PC-9 (cell line): ENCODE data around the gene HTR4. TPM values are rescaled to one million over a fixed set of nuclear protein-coding genes. Genes with fewer than 3 reads are reported as not detected.

Source experiments
- BruUV-seq: library from RNA; stranded (reverse); fragments of 400-500 nt; replicated peaks from 2 replicates; lab custom pipeline; 2021; lab: Mats Ljungman, UMichigan
- CTCF ChIA-PET: fragments of 300-600 bp; sonication (Branson Sonifier 250); formaldehyde crosslinking; loops from one replicate; lab custom pipeline; 2022; ENCODE audit warnings: antibody characterized with exemption; lab: Charles Lee
- POLR2A ChIA-PET: fragments of 300-600 bp; sonication (Branson Sonifier 250); formaldehyde crosslinking; loops from one replicate; lab custom pipeline; 2022; ENCODE audit warnings: antibody characterized with exemption; ENCODE audit not compliant: unreplicated experiment; lab: Charles Lee
- DNase-seq, 2 experiments: peaks; one replicate each; pipeline versions ENCODE4 v3.0.0 to v3.0.0-alpha.2; 2015 to 2022; ENCODE audit warnings: mixed read lengths in 1 of 2
- H2AFZ ChIP-seq: fragments of 200-600 bp; sonication (generic); 2 replicates; pipeline ENCODE4 v1.8.1; 2017; ENCODE audit warnings: antibody characterized with exemption
- H3F3A ChIP-seq: fragments of 200-600 bp; sonication (generic); 2 replicates; pipeline ENCODE4 v1.8.1; 2017; ENCODE audit warnings: antibody characterized with exemption, mild to moderate bottlenecking, low read depth; ENCODE audit not compliant: insufficient read depth
- H3K27ac ChIP-seq: fragments of 200-600 bp; sonication (generic); 2 replicates; pipeline ENCODE4 v1.6.1; 2016; ENCODE audit warnings: mixed run types
- H3K27me3 ChIP-seq: fragments of 200-600 bp; sonication (generic); 2 replicates; pipeline ENCODE4 v1.6.1; 2016; ENCODE audit warnings: low read depth, mixed run types; ENCODE audit not compliant: insufficient read depth
- H3K36me3 ChIP-seq: fragments of 200-600 bp; sonication (generic); 2 replicates; pipeline ENCODE4 v1.6.1; 2016; ENCODE audit warnings: low read depth, mixed run types
- H3K4me1 ChIP-seq: fragments of 200-600 bp; sonication (generic); replicated peaks from 2 replicates; pipeline ENCODE4 v1.6.1; 2016; ENCODE audit warnings: mixed run types; ENCODE audit not compliant: insufficient read depth
- H3K4me2 ChIP-seq: fragments of 200-600 bp; sonication (generic); 2 replicates; pipeline ENCODE4 v1.6.1; 2017; ENCODE audit warnings: mixed run types
- H3K4me3 ChIP-seq: fragments of 200-600 bp; sonication (generic); 2 replicates; pipeline ENCODE4 v1.6.1; 2016; ENCODE audit warnings: mixed run types
- H3K79me2 ChIP-seq: fragments of 200-600 bp; sonication (generic); 2 replicates; pipeline ENCODE4 v1.6.1; 2017; ENCODE audit warnings: low read depth, mixed run types
- H3K9me2 ChIP-seq: fragments of 200-600 bp; sonication (generic); 2 replicates; pipeline ENCODE4 v1.8.1; 2017; ENCODE audit warnings: mild to moderate bottlenecking; ENCODE audit not compliant: insufficient read depth
- H3K9me3 ChIP-seq: fragments of 200-600 bp; sonication (generic); 2 replicates; pipeline ENCODE4 v1.8.1; 2016; ENCODE audit warnings: low read depth; ENCODE audit not compliant: insufficient read depth
- H4K20me1 ChIP-seq: fragments of 200-600 bp; sonication (generic); 2 replicates; pipeline ENCODE4 v1.8.1; 2017; ENCODE audit not compliant: insufficient read depth
- EZH2 ChIP-seq: fragments of 200-600 bp; sonication (generic); IDR thresholded peaks from 2 replicates; pipeline ENCODE4 v1.8.0; 2017; ENCODE audit warnings: antibody characterized with exemption, low read depth
- intact Hi-C: fragments of 100-400 bp; cut with micrococcal nuclease; formaldehyde crosslinking; loops from one replicate; pipeline ENCODE4 v1.10.0; 2022; ENCODE audit not compliant: unreplicated experiment
- total RNA-seq: library from RNA; stranded (reverse); gene quantifications from 2 replicates; pipeline ENCODE4 v1.2.3, GENCODE V29; 2021
- TF ChIP-seq, protein P1 (sequence below): fragments of 200-600 bp; sonication (generic); conservative IDR thresholded peaks from 2 replicates; pipeline ENCODE4 v1.6.1; 2017; ENCODE audit warnings: mixed run types, antibody characterized with exemption, mild to moderate bottlenecking, moderate library complexity

HTR4 gene
- total RNA-seq, 1 experiment from 2014 or later = not detected

DNA sequence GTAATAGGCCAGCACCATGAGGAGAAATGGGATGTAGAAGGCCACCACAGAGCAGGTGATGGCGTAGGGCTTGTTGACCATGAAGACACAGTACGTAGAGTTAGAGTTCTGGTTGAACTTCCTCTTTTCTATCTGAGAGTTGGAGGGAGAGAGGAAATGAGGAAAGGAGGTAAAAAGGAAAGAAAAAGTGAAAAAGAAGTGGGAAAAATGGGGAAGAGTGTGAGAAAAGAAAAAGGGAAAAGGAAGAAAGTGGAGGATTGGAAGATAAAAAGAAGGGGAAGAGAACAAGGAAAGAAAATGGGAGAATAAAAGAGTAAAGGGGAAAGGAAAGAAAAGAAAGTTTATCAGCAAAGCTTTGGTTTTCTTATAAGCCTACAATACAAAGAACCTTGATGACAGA lies 144.4 kb downstream of the HTR4 start:
- H3K27me3 ChIP-seq = no peaks in the 10 kb centered on the region
- H3K9me2 ChIP-seq = no peaks in the 10 kb centered on the region
- H3F3A ChIP-seq = no peaks in the 10 kb centered on the region
- ChIA-PET POLR2A (no interaction called here), CTCF (no interaction called here)
- H3K4me3 ChIP-seq = no peak overlapping the region
- no peaks in the 10 kb centered on the region for H3K36me3 ChIP-seq
- intact Hi-C loops = no loop called here
- TF ChIP-seq, protein P1, sequence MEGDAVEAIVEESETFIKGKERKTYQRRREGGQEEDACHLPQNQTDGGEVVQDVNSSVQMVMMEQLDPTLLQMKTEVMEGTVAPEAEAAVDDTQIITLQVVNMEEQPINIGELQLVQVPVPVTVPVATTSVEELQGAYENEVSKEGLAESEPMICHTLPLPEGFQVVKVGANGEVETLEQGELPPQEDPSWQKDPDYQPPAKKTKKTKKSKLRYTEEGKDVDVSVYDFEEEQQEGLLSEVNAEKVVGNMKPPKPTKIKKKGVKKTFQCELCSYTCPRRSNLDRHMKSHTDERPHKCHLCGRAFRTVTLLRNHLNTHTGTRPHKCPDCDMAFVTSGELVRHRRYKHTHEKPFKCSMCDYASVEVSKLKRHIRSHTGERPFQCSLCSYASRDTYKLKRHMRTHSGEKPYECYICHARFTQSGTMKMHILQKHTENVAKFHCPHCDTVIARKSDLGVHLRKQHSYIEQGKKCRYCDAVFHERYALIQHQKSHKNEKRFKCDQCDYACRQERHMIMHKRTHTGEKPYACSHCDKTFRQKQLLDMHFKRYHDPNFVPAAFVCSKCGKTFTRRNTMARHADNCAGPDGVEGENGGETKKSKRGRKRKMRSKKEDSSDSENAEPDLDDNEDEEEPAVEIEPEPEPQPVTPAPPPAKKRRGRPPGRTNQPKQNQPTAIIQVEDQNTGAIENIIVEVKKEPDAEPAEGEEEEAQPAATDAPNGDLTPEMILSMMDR = no peak
- TF ChIP-seq EZH2 = no peak
- no peak overlapping the region for H3K4me2 ChIP-seq
- H4K20me1 ChIP-seq = no peaks in the 10 kb centered on the region
- H2AFZ ChIP-seq = no peak overlapping the region
- no peak for DNase-seq
- no peaks in the 10 kb centered on the region for H3K79me2 ChIP-seq
- no TSS peak for BruUV-seq
- H3K9me3 ChIP-seq = no peaks in the 10 kb centered on the region
- no peak overlapping the region for H3K27ac ChIP-seq
- H3K4me1 ChIP-seq = no peaks in the 10 kb centered on the region

DNA sequence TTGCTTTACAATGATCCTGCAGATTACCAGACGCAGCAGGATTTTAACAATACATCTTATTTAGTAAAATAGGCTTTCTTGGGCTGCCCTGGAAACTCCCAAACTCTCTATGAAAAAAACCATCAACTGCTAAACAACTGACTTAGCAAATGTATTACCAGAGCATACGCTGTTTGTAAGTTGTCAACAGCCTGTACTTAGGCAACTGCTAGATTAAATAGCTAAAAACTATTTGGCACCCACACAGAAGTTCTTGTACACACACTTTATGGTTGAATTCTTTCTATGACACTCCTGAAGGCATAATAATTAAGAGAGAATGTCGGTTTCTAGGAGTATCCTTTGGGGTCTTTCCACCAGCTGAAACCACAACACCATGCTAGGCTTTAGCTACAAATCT lies 146.7 kb downstream of the HTR4 start:
- no peak overlapping the region for H3K4me3 ChIP-seq
- H3K27ac ChIP-seq = no peak overlapping the region
- H3K36me3 ChIP-seq = no peaks in the 10 kb centered on the region
- no peaks in the 10 kb centered on the region for H3F3A ChIP-seq
- no peaks in the 10 kb centered on the region for H3K27me3 ChIP-seq
- no peaks in the 10 kb centered on the region for H3K9me2 ChIP-seq
- H3K9me3 ChIP-seq = no peaks in the 10 kb centered on the region
- intact Hi-C loops = no loop called here
- H3K4me2 ChIP-seq = no peak overlapping the region
- no peak overlapping the region for H2AFZ ChIP-seq
- CTCF ChIA-PET = no interaction called here
- H3K79me2 ChIP-seq = no peaks in the 10 kb centered on the region
- POLR2A ChIA-PET = no interaction called here
- DNase-seq = no peak
- no TSS peak for BruUV-seq
- H3K4me1 ChIP-seq = no peaks in the 10 kb centered on the region
- H4K20me1 ChIP-seq = no peaks in the 10 kb centered on the region
- no peak for TF ChIP-seq EZH2
- TF ChIP-seq, protein P1 = no peak

DNA sequence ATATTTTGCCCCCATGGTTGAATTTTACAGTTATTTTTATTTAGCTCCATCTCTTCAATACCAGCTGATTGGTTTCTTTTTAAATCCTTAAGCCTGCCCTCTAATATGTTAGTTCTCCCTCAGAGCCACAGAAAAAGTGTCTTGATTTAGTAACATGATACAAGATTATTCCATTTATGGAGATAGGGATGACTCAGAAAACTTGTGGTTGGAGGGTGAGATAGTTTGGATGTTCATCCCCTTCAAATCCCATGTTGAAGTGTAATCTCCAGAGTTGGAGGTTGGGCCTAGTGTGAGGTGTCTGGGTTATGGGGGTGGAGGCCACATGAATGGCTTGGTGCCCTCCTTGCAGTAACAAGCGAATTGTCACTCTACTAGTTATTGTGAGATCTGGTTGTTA lies 154.9 kb downstream of the HTR4 start:
- Histone ChIP-seq H3K4me2 (no peak overlapping the region), H3K27me3 (no peaks in the 10 kb centered on the region), H3F3A (no peaks in the 10 kb centered on the region), H3K79me2 (no peaks in the 10 kb centered on the region), H3K27ac (no peak overlapping the region), H3K9me3 (no peaks in the 10 kb centered on the region), H4K20me1 (no peaks in the 10 kb centered on the region), H3K4me1 (no peaks in the 10 kb centered on the region), H3K36me3 (no peaks in the 10 kb centered on the region), H2AFZ (no peak overlapping the region), H3K4me3 (no peak overlapping the region), H3K9me2 (no peaks in the 10 kb centered on the region)
- no peak for TF ChIP-seq EZH2
- TF ChIP-seq, protein P1 = no peak
- intact Hi-C loops = no loop called here
- ChIA-PET POLR2A (interaction anchor here (0.6 kb wide), 1 partner anchor 403 kb away, joined by 3 read pairs; no protein-coding TSS in a partner anchor), CTCF (no interaction called here)
- no peak for DNase-seq
- no TSS peak for BruUV-seq
